ACC112 (cell line): ENCODE measurements around the gene MEGF8.

Experiments used
- H2AFZ ChIP-seq: fragments of 200-600 bp; sonication (generic); one replicate; pipeline ENCODE4 v1.6.0; 2017; ENCODE audit warnings: antibody characterized with exemption, low read length; ENCODE audit not compliant: unreplicated experiment
- H3K27ac ChIP-seq: fragments of 200-600 bp; sonication (generic); 2 replicates; pipeline ENCODE4 v1.5.1; 2014; ENCODE audit warnings: low read depth, mild to moderate bottlenecking, antibody characterized with exemption, low read length, moderate library complexity
- H3K27me3 ChIP-seq: fragments of 200-600 bp; sonication (generic); 2 replicates; pipeline ENCODE4 v1.6.1; 2014; ENCODE audit warnings: mild to moderate bottlenecking, antibody characterized with exemption, low read length, moderate library complexity, mixed read lengths; ENCODE audit not compliant: insufficient read depth
- H3K36me3 ChIP-seq: fragments of 200-600 bp; sonication (generic); 2 replicates; pipeline ENCODE4 v1.6.1; 2016; ENCODE audit warnings: mild to moderate bottlenecking, antibody characterized with exemption, low read length, moderate library complexity, mixed read lengths; ENCODE audit not compliant: insufficient read depth
- H3K4me1 ChIP-seq: fragments of 200-600 bp; sonication (generic); one replicate; pipeline ENCODE4 v1.6.1; 2016; ENCODE audit warnings: low read length, mixed read lengths; ENCODE audit not compliant: insufficient read depth, unreplicated experiment, control insufficient read depth
- H3K4me3 ChIP-seq: fragments of 200-600 bp; sonication (generic); 2 replicates; pipeline ENCODE4 v1.5.1; 2014; ENCODE audit warnings: mild to moderate bottlenecking, low read depth, low read length
- H3K79me2 ChIP-seq: fragments of 200-600 bp; sonication (generic); one replicate; pipeline ENCODE4 v1.6.0; 2016; ENCODE audit warnings: low read length; ENCODE audit not compliant: control insufficient read depth, unreplicated experiment, insufficient read depth

MEGF8 gene

DNA sequence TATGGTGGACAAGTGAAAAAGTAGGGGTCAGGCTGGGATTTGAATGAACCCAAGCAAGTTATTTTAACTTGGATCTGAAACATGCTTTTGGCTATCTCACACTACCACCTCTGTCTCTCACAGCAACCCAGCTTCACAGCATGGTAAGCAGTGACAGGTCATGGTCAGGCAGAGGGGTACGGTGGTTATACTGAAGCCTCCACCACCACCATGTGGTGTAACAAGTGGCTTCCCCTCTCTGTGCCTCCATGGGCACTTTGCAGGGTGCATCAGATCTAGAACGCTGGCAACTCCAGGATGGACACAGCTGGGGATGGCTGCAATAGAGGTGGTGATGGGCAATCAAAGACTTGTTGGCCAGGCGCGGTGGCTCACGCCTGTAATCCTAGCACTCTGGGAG, 13.1 kb upstream of the MEGF8 start:
- H3K27me3 ChIP-seq = peaks cover 22% of the 10 kb centered on the region
- H3K4me3 ChIP-seq = no peak overlapping the region
- peaks cover 4% of the 10 kb centered on the region for H3K4me1 ChIP-seq
- H3K27ac ChIP-seq = no peak overlapping the region
- no peak overlapping the region for H2AFZ ChIP-seq
- no peaks in the 10 kb centered on the region for H3K36me3 ChIP-seq
- no peaks in the 10 kb centered on the region for H3K79me2 ChIP-seq

DNA sequence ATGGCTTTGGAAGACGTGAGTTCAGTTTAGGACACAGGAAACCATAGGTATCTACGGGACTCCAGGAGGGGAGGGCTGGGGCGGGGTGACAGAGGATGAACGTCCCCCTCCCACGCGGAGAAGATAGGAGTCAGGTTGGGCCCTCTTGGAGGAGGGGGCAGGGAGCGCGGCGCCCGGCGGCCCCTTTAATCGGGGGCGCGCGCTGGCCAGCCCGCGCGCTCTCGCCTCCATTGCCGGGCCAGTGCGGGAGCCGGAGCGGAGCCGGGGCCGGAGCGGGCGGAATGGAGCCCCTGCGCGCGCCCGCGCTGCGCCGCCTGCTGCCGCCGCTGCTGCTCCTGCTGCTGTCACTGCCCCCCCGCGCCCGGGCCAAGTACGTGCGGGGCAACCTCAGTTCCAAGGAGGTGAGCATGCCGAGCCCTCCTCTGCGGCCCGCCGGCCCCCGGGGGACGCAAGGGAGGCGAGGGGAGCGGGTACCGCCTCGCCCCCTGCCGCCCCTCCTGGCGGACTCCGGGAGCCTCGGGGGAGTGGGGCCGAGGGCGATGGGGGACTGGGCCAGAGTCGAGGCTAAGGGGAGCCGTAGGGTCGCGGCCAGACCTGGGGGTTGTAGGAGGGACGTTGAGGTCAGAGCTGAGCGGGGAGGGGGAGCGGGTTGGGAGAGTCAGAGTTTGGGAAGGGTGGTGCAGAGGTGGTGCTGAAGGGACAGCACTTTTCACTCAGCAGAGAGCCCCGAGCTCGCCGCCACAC, 12.2 kb upstream of the MEGF8 start, which contains the start of gene TMEM145:
Gene TMEM145, plus strand, starts transcription at position 214 of the 744 bp plus-strand sequence. Its CDS starts 68 bp downstream, at position 282.
- Histone ChIP-seq H3K27ac (no peak within 1 kb of the TSS), H3K27me3 (peaks cover 22% of the 10 kb centered on the region), H2AFZ (no peak within 1 kb of the TSS), H3K36me3 (no peaks in the 10 kb centered on the region), H3K4me1 (peaks cover 4% of the 10 kb centered on the region), H3K79me2 (no peaks in the 10 kb centered on the region), H3K4me3 (peak within 1 kb of the TSS; percentile 71)

DNA sequence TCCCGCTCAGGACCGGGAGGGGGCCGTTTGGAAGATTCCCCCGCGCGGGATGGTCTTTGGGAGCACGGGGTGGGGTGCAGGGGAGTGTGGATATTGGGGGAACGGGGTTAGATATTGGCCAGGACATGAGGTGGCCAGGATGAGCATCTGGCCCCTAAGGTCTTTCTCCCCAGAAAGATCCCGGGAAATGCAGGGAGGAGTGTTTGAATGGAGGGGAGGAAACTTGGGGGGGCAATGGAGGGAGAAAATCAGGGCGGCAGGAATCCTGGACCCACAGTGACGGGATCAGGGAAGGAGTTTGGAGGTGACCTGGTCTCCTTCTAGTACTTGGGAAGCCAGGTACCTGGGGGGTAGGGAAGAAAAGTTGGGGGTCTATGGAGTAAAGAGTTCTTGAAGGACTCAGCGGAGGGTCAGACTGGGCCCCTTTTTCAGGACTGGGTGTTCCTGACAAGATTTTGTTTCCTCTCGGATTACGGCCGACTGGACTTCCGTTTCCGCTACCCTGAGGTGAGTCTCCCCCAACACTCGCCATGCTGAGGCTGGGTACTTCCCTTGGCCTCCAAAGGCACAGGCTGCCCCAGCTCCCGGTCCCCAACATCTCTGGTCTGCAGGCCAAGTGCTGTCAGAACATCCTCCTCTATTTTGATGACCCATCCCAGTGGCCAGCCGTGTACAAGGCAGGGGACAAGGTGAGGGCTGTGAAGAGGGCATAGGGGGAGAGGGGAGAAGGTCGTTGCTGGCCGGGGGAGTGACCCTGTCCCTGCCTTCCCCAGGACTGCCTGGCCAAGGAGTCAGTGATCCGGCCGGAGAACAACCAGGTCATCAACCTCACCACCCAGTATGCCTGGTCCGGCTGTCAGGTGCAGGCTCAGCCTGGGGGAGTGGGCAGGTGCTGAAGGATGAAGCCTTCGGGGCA, 11.3 kb upstream of the MEGF8 start:
- no peaks in the 10 kb centered on the region for H3K79me2 ChIP-seq
- H3K27me3 ChIP-seq = peaks cover 22% of the 10 kb centered on the region
- no peak overlapping the region for H2AFZ ChIP-seq
- H3K27ac ChIP-seq = no peak overlapping the region
- no peaks in the 10 kb centered on the region for H3K36me3 ChIP-seq
- peaks cover 4% of the 10 kb centered on the region for H3K4me1 ChIP-seq
- no peak overlapping the region for H3K4me3 ChIP-seq

DNA sequence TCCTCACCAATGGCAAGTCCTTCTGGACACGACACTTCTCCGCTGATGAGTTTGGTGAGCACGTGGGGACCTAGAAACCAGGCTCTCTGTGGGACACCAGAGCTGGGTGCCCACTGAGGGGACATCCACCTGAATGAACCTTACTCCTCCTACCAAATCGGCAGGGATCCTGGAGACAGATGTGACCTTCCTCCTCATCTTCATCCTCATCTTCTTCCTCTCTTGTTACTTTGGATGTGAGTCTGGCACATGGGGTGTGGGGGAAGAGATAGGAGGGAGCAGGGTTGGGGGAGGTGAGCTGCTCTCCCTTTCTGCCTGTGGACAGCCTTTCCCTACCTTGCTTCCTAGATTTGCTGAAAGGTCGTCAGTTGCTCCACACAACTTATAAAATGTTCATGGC, 10.4 kb upstream of the MEGF8 start:
- Histone ChIP-seq H3K27me3 (peaks cover 22% of the 10 kb centered on the region), H3K79me2 (no peaks in the 10 kb centered on the region), H3K36me3 (no peaks in the 10 kb centered on the region), H3K4me3 (no peak overlapping the region), H2AFZ (no peak overlapping the region), H3K27ac (no peak overlapping the region), H3K4me1 (peaks cover 4% of the 10 kb centered on the region)

DNA sequence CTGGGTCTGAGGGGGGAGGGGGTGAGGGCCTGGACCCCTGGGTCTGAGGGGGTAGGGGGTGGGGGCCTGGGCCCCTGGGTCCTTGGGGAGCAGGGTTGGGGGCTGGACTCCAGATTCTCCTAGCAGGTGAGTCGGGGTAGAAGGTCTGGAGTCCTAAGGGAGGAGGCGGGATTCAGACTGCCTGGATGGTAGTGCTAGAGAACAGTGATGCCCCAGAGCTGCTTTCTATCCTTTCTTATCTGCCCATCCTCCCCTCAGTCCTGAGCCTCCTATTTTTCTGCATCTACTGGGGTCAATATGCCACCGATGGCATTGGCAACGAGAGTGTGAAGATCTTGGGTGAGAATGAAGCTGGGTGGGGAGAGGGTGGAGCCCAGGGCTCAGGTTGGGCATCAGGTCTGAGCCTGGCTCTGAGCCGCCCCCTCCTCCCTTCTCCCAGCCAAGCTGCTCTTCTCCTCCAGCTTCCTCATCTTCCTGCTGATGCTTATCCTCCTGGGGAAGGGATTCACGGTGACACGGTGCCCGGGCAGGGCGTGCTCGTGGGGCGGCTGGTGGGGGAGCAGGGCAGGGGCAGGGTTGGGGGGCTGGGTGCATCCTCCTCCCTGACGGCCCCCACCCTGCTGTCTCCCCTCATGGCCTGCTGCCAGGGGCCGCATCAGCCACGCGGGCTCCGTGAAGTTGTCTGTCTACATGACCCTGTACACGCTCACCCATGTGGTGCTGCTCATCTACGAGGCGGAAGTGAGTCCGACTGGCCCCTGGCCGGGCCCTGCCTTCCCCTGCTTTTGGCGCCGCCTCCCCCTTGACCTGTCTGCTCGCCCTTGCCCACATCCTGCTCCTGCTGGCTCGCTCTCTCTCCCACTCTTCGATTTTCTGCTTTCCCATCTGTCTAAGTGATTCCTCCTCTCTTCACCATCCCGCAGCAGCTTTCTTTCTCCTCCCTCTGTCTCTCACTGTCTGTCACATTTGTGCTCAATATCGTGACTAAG, 8.9 kb upstream of the MEGF8 start:
- peaks cover 4% of the 10 kb centered on the region for H3K4me1 ChIP-seq
- H3K79me2 ChIP-seq = no peaks in the 10 kb centered on the region
- H3K36me3 ChIP-seq = no peaks in the 10 kb centered on the region
- H3K4me3 ChIP-seq = no peak overlapping the region
- peaks cover 22% of the 10 kb centered on the region for H3K27me3 ChIP-seq
- no peak overlapping the region for H3K27ac ChIP-seq
- H2AFZ ChIP-seq = no peak overlapping the region

DNA sequence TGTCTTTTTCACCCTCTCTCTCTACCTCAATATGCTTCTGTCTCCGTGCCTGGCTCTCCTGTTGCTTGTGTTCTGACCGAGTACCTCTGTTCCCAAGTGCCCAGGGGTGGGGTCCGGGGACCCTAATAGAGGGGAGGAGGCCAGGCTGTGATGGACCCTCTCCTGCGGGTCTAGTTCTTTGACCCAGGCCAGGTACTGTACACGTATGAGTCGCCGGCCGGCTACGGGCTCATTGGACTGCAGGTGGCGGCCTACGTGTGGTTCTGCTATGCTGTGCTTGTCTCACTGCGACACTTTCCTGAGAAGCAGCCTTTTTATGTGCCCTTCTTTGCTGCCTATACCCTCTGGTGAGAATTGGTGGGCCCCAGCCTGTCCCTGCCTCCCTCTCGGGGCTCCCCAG, 7.9 kb upstream of the MEGF8 start:
- Histone ChIP-seq H3K4me3 (no peak overlapping the region), H3K27me3 (peaks cover 17% of the 10 kb centered on the region), H2AFZ (no peak overlapping the region), H3K27ac (no peak overlapping the region), H3K4me1 (peaks cover 4% of the 10 kb centered on the region), H3K79me2 (no peaks in the 10 kb centered on the region), H3K36me3 (no peaks in the 10 kb centered on the region)

DNA sequence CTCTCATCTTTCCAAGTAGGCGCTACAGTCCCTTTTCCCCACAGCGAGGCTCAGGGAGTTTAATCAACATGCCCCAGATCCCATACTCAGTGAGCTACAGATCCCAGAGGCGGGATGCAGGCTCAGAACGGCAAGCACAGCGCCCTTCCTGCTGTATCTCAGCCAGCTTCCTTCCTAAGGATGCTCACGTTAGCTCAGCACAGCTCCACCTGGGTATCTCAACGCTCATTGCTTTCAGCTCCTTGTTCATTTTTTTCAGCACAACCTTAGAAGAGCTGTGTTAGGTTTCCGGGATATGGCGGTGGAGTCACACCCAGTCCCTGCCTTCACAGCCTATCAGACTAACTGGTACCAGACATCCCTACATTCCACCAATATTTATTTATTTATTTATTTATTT, 3.1 kb upstream of the MEGF8 start:
- peaks cover 4% of the 10 kb centered on the region for H3K79me2 ChIP-seq
- H3K4me3 ChIP-seq = no peak overlapping the region
- no peak overlapping the region for H2AFZ ChIP-seq
- peaks cover 22% of the 10 kb centered on the region for H3K27me3 ChIP-seq
- H3K27ac ChIP-seq = no peak overlapping the region
- no peaks in the 10 kb centered on the region for H3K36me3 ChIP-seq
- peaks cover under 1% of the 10 kb centered on the region for H3K4me1 ChIP-seq

DNA sequence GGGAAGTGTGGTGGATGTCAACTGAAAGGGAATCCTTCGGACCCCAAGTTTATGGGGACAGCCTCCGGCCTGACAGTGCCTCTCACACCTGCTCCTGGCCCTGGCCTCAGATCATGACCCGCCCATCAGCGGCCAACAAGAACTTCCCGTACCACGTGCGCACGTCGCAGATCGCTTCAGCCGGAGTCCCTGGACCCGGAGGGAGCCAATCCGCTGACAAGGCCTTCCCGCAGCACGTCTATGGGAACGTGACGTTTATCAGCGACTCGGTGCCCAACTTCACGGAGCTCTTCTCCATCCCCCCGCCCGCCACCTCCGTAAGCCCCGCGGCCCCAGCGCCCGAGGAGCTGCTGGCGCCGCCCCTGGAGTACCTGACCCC, 2.0 kb upstream of the MEGF8 start:
- H3K4me1 ChIP-seq = no peaks in the 10 kb centered on the region
- peaks cover 22% of the 10 kb centered on the region for H3K27me3 ChIP-seq
- H2AFZ ChIP-seq = no peak overlapping the region
- H3K79me2 ChIP-seq = peaks cover 4% of the 10 kb centered on the region
- no peak overlapping the region for H3K27ac ChIP-seq
- H3K4me3 ChIP-seq = no peak overlapping the region
- H3K36me3 ChIP-seq = no peaks in the 10 kb centered on the region

DNA sequence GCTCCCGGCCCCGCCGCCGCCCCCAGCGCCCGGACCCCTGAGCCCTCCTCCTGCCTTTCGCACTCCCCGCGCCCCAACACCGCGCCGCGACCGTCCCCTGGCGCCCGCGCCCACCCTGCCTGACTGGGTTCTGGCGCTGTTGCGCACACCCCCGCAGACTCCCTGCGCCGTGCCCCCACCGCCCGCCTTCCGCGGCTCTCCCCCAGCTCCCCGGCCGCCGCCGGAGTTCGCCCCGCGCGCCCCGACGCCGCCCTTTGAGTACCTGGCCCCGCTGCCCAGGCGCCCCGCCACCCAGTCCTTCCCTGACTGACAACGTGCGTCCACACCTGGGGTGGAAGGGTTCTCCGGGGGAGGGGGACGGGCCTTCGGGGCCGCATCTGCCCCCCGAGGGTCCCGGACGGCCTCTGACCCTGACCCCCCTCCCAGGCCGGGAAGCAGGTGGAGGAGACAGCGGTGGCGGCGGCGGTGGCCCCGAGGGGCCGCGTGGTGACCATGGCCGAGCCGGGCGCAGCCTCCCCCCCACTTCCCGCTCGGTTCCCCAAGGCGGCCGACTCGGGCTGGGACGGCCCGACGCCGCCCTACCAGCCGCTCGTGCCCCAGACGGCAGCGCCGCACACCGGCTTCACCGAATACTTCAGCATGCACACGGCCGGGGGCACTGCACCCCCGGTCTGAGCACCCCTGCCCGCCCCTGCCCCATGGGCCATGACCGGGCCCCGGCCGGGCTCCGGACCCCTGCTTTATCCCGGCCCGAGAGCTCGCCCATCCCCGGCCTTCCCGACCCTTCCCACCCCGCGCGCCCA, 1.4 kb upstream of the MEGF8 start:
- Histone ChIP-seq H3K4me1 (no peaks in the 10 kb centered on the region), H3K79me2 (peaks cover 4% of the 10 kb centered on the region), H3K27me3 (peaks cover 22% of the 10 kb centered on the region), H3K4me3 (no peak overlapping the region), H3K27ac (no peak overlapping the region), H3K36me3 (no peaks in the 10 kb centered on the region), H2AFZ (no peak overlapping the region)
